Ovary (tissue), 9 donors: Measurements from ENCODE around the gene PGAM2. TPM values are rescaled to one million over a fixed set of nuclear protein-coding genes. Genes with fewer than 3 reads are reported as not detected.

Source experiments
- DNase-seq, 5 donors: peaks; one replicate each; pipeline ENCODE4 v3.0.0-alpha.2; 2019 to 2020
- H3K27ac ChIP-seq, 2 donors: fragments of 200-600 bp; one replicate each; pipeline versions ENCODE4 v1.5.1 to v1.8.0; 2019 to 2022
- H3K27me3 ChIP-seq: fragments of 200-600 bp; one replicate; pipeline ENCODE4 v1.8.0; 2022
- H3K36me3 ChIP-seq: fragments of 200-600 bp; sonication (generic); one replicate; pipeline ENCODE4 v1.5.1; 2019
- H3K4me1 ChIP-seq: one replicate; pipeline ENCODE4 v1.8.1; 2013; ENCODE audit warnings: mild to moderate bottlenecking, moderate library complexity; ENCODE audit not compliant: insufficient read depth
- H3K4me3 ChIP-seq: fragments of 200-600 bp; sonication (generic); one replicate; pipeline ENCODE4 v1.5.1; 2017
- H3K9me3 ChIP-seq, 2 donors: fragments of 200-600 bp in 1 of 2; sonication (generic) in 1 of 2; one replicate each; pipeline versions ENCODE4 v1.5.1 to v1.8.1; 2013 to 2019; ENCODE audit warnings: mild to moderate bottlenecking in 1 of 2, moderate library complexity in 1 of 2
- EP300 ChIP-seq: sonication (generic); formaldehyde crosslinking; IDR thresholded peaks from one replicate; pipeline ENCODE4 v1.6.1; 2017; ENCODE audit warnings: antibody characterized with exemption
- POLR2A ChIP-seq: fragments of 450-650 bp; IDR thresholded peaks from one replicate; pipeline ENCODE4 v1.6.1; 2017; ENCODE audit warnings: antibody characterized with exemption, mild to moderate bottlenecking, moderate library complexity
- WGBS, 3 donors: extraction: QIAGEN DNeasy Blood & Tissue Kit in 1 of 3; methylation state at CpG; one replicate each; pipeline versions ENCODE4 v1.1.5 to v1.1.7; 2013 to 2017; 5-methylcytosine and 5-hydroxymethylcytosine counted together
- intact Hi-C, 4 donors: fragments of 100-400 bp; cut with DNase I; formaldehyde crosslinking; loops; one replicate each; pipeline versions ENCODE4 v1.11.0 to v1.15.1; 2022 to 2023
- polyA plus RNA-seq, 2 donors: library from polyadenylated mRNA; stranded (reverse); fragments of 200-250 nt in 1 of 2; fragments of 350-450 nt in 1 of 2; fragmentation: Illumina TruSeq in 1 of 2; extraction: RNeasy Lipid Tissue Mini Kit (QIAGEN cat#74804) in 1 of 2; gene quantifications; one replicate each; pipeline ENCODE4 v1.2.3, GENCODE V29; 2013 to 2014
- total RNA-seq, 7 donors: library from RNA; depleted of rRNA in 2 of 7; stranded (reverse); fragments of >200 nt in 2 of 7; fragmentation: NEBNext Ultra II Directional in 3 of 7; extraction: Animal tissue kit (Norgen Biotek cat#: 25700) in 3 of 7; gene quantifications; one replicate each; pipeline versions ENCODE4 v1.1.0 to v1.2.4, GENCODE V29; 2016 to 2023
- TF ChIP-seq, protein P1 (sequence below), 3 donors: fragments of 450-650 bp in 2 of 3; fragments of 200-600 bp in 1 of 3; IDR thresholded peaks; one replicate each; pipeline versions ENCODE4 v1.5.1 to v1.8.0; 2016 to 2022; ENCODE audit warnings: antibody characterized with exemption in 3 of 3, mild to moderate bottlenecking in 1 of 3
- donor health status: DM: no; HTN: no; CAD: no; lungs with moderate emphysema.
- donor health status: DM: no; HTN: no; CAD: no.
- donor health status: Bipolar disorder and iron deficiency.
- donor health status: DM: yes; HTN: yes; CAD: no.
- donor health status: DM: no; HTN: no; CAD: no.
- donor health status: DM: yes; HTN: yes; CAD: no.

The PGAM2 gene
- total and polyA plus RNA-seq, 9 donors, result 0.40 to 3.2 (median 1.7) TPM; not detected in 2

DNA sequence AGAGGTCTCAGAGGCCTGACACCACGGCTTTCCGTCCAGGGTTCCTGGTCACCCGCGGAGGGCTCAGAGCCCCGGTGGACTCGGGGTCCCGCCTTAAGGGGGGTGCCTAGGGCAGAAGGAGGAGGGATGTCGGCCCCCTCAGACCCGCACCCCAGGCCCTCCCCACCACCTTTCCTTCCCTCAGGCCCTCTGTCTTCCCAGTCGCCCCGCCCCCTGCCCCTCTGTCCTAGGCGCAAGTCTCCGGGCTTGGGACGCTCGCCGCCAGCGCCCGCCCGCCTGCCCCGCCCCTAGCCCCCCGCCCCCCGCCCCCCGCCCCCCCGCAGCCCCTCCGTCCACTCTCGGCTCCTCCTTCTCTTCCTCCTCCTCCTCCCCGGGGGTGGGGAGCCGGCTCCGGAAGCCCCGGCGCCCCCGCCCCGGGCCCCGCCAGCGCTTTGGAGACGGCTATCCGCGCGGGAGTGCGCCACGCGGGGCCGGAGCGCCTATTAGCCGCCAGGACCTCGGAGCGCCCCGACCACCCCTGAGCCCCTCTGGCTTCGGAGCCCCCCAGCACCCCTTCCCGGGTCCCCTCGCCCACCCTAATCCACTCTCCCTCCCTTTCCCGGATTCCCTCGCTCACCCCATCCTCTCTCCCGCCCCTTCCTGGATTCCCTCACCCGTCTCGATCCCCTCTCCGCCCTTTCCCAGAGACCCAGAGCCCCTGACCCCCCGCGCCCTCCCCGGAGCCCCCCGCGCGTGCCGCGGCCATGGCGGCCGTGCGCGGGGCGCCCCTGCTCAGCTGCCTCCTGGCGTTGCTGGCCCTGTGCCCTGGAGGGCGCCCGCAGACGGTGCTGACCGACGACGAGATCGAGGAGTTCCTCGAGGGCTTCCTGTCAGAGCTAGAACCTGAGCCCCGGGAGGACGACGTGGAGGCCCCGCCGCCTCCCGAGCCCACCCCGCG is 38.8 kb upstream of the PGAM2 start, which contains the start of gene AEBP1:
Gene AEBP1 (plus strand): TSS at position 423 of the 937 bp plus-strand sequence. CDS start 321 bp downstream, at position 744.
- intact Hi-C loops, result loop anchor here in 2 of 4 donors (2.0 kb wide), 2 partner anchors 21 to 23 kb away; partner anchors contain the start of gene POLM (in 1 of the 2)
- Histone ChIP-seq H3K4me1 (peaks cover 21% of the 10 kb centered on the region), H3K36me3 (no peaks in the 10 kb centered on the region), H3K9me3 (no peaks in the 10 kb centered on the region), H3K27ac (peak within 1 kb of the TSS; percentile 89 to 93), H3K27me3 (no peaks in the 10 kb centered on the region), H3K4me3 (peak within 1 kb of the TSS; percentile 71)
- WGBS, 3 donors, result 1 to 4% (median 2%) methylated on average over 37 to 84 of the region's 87 CpGs
- peak; percentile 65 to 78 (median 73) for DNase-seq
- TF ChIP-seq EP300 (no peak), POLR2A (peak; percentile 29)

- DNase-seq, result no peak
- H3K27ac ChIP-seq, result peak overlapping the region; percentile 77 to 89
- 52 to 65% (median 58%) methylated on average over 8 of the region's 8 CpGs for WGBS, 3 donors
Measured at GRCh38 chr7:44103566-44103922, 38.2 kb upstream of the PGAM2 start.

GRCh38 chr7:44102846-44103565 is 37.6 kb upstream of the PGAM2 start:
- no peak overlapping the region for H3K4me3 ChIP-seq
- peak in 1 of 5 donors; percentile 25 for DNase-seq

More at GRCh38 chr7:44103566-44103922, 38.2 kb upstream of the PGAM2 start:
- Histone ChIP-seq H3K4me1 (peaks cover 21% of the 10 kb centered on the region), H3K27me3 (no peaks in the 10 kb centered on the region), H3K4me3 (no peak overlapping the region), H3K9me3 (no peaks in the 10 kb centered on the region), H3K36me3 (no peaks in the 10 kb centered on the region)
- intact Hi-C loops, result no loop called here
- TF ChIP-seq EP300 (no peak), POLR2A (no peak)
- TF ChIP-seq, protein P1, sequence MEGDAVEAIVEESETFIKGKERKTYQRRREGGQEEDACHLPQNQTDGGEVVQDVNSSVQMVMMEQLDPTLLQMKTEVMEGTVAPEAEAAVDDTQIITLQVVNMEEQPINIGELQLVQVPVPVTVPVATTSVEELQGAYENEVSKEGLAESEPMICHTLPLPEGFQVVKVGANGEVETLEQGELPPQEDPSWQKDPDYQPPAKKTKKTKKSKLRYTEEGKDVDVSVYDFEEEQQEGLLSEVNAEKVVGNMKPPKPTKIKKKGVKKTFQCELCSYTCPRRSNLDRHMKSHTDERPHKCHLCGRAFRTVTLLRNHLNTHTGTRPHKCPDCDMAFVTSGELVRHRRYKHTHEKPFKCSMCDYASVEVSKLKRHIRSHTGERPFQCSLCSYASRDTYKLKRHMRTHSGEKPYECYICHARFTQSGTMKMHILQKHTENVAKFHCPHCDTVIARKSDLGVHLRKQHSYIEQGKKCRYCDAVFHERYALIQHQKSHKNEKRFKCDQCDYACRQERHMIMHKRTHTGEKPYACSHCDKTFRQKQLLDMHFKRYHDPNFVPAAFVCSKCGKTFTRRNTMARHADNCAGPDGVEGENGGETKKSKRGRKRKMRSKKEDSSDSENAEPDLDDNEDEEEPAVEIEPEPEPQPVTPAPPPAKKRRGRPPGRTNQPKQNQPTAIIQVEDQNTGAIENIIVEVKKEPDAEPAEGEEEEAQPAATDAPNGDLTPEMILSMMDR (IDR thresholded peaks at IDR 0.05), result no peak

DNA sequence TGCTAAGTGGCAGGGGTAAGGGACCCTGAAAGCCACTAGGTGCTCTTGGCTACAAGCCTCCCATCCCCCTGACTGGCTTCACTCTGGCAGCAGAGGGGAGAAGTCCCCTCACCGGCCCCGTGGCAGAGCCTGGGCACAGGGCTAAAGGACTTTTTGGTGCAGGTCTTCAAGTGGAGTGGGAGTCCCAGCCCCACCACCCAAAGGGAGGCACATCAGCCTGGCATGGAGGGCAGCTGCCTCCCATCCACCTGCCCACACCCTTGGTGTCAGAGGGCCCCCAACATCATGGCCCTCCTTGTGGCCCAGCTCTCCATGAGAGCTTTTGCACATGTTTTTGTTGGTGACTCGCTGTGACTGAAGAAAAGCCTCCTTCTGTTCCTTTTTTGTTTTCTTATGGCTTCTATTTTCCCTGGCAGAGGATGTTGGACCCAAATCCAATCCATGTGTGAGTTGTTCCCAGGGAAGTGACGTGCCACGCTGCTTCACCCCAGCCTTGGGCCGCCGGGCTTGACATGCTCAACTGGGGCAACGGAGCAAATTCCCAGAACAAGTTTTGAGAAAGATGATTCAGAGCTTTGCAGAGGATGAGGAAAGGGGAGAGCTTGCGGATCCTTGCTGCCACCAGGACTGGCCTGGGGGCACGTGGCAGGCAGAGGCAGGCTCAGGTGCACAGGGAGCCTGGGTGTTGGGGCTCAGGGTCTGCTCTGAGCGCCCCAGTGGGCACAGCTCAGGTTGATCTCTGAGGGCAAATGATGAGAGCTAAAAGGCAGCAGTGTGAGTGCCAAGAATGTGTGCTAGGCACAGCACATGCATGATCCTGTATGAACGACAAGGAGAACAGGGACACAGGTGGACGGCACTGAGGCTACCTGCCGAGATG is 36.8 kb upstream of the PGAM2 start:
- WGBS, 3 donors, result 82 to 87% (median 86%) methylated on average over 14 of the region's 14 CpGs
- H3K4me3 ChIP-seq, result no peak overlapping the region
- DNase-seq, result no peak
- intact Hi-C loops, result no loop called here
- no peaks in the 10 kb centered on the region for H3K9me3 ChIP-seq
- TF ChIP-seq, protein P1 (IDR thresholded peaks at IDR 0.05), result no peak
- peak; percentile 48 for TF ChIP-seq EP300
- H3K36me3 ChIP-seq, result no peaks in the 10 kb centered on the region
- H3K27me3 ChIP-seq, result no peaks in the 10 kb centered on the region
- peaks cover 17% of the 10 kb centered on the region for H3K4me1 ChIP-seq
- H3K27ac ChIP-seq, result peak overlapping the region; percentile 77 to 89

More at GRCh38 chr7:44102846-44103565, 37.6 kb upstream of the PGAM2 start:
- Histone ChIP-seq H3K4me1 (peaks cover 20% of the 10 kb centered on the region), H3K27ac (peak overlapping the region; percentile 77 to 89), H3K9me3 (no peaks in the 10 kb centered on the region), H3K36me3 (no peaks in the 10 kb centered on the region), H3K27me3 (no peaks in the 10 kb centered on the region)
- WGBS, 3 donors, result 80 to 85% (median 84%) methylated on average over 8 of the region's 8 CpGs
- intact Hi-C loops, result no loop called here
- TF ChIP-seq POLR2A, result no peak
- no peak for TF ChIP-seq EP300
- TF ChIP-seq, protein P1 (IDR thresholded peaks at IDR 0.05), result no peak
